MM.1S (cell line): ENCODE measurements around the gene RPL27A.

Source experiments
- EZH2phosphoT487 ChIP-seq: fragments of 300-600 bp; sonication (generic); IDR thresholded peaks from 2 replicates; pipeline ENCODE4 v1.6.1; 2018; ENCODE audit warnings: antibody characterized with exemption, low read length
- TF ChIP-seq, protein P1 (sequence below): fragments of 300-600 bp; sonication (generic); IDR thresholded peaks from 2 replicates; pipeline ENCODE4 v1.5.1; 2016; ENCODE audit warnings: antibody characterized with exemption, low read length, mixed read lengths

DNA sequence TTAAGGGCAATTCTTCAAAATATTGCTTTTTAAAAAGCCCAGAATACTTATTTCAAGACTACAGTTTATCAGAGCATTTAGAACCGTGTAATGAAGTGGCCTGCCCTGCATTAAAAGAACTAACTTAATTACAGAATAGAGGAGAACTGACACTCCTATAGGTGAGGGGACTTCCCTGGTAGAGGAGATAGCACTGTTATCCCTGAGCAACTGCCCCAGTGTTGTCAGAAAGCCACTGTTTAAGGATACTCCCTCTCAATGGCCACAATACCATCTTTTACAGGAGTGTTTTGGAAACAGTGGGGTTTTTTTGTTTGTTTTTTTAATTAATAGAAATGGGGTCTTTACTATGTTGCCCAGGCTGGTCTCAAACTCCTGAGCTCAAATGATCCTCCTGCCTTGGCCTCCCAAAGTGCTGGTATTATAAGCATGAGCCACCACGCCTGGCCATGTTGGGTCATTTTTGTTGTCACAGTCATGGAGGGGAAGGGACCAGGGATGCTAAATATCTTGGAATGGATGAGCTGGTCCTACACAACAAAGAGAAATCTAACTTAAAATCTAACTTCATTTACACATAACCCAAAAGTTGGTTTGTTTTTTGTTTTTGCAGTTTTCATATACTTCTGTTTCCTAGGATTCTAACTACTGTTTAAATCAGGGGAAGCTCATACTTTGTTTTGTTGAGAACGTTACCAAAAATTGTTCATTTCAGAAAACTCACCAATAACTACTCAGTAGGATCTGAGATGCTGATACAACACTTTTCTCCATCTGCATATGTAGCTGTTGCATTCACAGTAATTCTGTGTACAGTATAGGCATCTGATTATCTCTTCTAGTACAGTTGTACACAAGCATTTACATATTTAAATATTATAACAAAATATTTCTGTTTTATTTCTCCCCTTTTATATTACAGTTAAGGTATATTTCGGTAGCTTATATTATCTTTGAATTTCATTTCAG lies 8.1 kb downstream of the RPL27A start:
- TF ChIP-seq, protein P1, sequence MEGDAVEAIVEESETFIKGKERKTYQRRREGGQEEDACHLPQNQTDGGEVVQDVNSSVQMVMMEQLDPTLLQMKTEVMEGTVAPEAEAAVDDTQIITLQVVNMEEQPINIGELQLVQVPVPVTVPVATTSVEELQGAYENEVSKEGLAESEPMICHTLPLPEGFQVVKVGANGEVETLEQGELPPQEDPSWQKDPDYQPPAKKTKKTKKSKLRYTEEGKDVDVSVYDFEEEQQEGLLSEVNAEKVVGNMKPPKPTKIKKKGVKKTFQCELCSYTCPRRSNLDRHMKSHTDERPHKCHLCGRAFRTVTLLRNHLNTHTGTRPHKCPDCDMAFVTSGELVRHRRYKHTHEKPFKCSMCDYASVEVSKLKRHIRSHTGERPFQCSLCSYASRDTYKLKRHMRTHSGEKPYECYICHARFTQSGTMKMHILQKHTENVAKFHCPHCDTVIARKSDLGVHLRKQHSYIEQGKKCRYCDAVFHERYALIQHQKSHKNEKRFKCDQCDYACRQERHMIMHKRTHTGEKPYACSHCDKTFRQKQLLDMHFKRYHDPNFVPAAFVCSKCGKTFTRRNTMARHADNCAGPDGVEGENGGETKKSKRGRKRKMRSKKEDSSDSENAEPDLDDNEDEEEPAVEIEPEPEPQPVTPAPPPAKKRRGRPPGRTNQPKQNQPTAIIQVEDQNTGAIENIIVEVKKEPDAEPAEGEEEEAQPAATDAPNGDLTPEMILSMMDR, result no peak
- TF ChIP-seq EZH2phosphoT487, result no peak
